ENCODE results near the gene CUX1. TPM values are rescaled to one million over a fixed set of nuclear protein-coding genes. Genes with fewer than 3 reads are reported as not detected.

CUX1 gene
- total and polyA plus RNA-seq, 4 donors, result 40.5 to 138 (median 69.1) TPM

DNA sequence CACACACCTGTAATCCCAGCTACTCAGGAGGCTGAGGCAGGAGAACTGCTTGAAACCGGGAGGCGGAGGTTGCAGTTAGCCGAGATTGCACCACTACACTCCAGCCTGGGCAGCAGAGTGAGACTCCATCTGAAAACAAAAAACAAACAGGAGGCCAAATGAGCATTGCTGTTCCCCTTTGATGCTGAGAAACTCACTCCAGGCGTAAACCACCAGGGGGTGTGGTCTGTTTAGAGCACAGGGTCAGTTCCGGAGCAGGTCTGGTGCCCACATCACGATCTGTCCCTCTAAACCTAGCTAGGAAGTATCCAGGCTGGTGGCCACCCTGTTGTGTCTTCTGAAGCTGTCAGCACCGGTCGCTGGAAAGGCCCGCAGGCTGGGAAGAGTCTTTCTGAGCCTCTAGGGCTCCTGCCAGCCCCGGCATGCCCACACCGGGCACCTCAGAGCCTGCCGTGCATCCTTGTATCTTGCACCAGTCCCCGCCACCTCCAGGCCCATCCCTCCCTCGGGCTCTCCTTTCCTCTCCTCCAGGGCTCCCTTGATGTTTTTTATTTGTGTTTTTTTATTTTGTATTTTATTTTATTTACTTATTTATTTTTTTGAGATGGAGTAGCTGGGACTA, 402.9 kb downstream of the CUX1 start:
- ATAC-seq (ENCODE audit: insufficient read depth, low FRiP score), result no peak

DNA sequence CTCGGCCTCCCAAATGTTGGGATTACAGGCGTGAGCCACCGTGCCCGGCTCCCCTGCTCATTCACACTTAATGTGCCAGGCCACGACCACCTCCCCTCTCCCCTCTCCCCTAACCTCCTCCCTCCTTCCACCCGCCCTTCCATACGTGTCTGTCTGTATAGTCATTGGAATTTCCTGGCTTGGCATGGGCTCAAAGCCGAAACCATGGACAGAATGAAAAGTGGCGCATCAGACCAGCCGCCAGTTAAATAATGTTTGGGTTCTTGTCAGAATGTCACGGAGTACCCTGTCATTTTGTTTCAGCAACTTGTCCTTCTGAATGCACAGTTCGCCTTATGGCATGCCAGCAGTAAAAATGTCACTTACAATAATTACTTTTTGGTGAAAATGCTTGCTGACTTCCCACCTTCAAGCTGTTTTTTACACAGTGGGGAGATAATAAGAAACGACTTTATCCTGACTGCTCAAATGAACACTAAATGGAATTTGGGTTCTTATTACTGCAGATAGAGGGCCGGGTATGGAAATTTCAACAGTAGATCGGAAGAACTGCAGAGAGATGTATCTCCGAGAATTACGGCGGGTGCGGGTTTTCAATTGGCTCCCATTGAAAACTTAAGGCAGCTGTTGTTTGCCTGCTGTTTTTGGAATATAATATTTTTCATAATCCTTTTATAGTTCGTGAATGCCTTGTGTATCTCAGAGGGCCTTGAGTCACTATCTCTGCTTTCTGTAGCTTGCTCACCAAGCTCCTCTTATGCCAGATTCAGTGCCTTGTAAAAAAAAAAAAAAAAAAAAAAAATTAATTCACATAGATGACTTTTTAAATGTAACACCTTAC, 403.8 kb downstream of the CUX1 start:
- H3K27me3 ChIP-seq (ENCODE audit: control insufficient read depth in 3 of 3, insufficient read depth in 3 of 3, low read length in 2 of 3), result no peaks in the 10 kb centered on the region
- no peak overlapping the region for H3K27ac ChIP-seq (ENCODE audit: low read depth in 1 of 2, low read length in 1 of 2)
- DNase-seq (peak; percentile 46 to 57 (median 48)), ATAC-seq (ENCODE audit: insufficient read depth, low FRiP score) (no peak)
- H3K4me3 ChIP-seq, result no peak overlapping the region
- H3K4me1 ChIP-seq (ENCODE audit: control insufficient read depth in 5 of 5, insufficient read depth in 5 of 5, low read length in 5 of 5), result peaks cover 0 to 8% (median 0%) of the 10 kb centered on the region in 5 donors
- no peak overlapping the region for H3K9ac ChIP-seq (ENCODE audit: insufficient read depth in 1 of 2, low read length in 2 of 2)
- WGBS, 2 donors, result 79 to 81% methylated on average over 20 of the region's 20 CpGs
- H3K9me3 ChIP-seq (ENCODE audit: control insufficient read depth in 4 of 4, insufficient read depth in 3 of 4, low read length in 3 of 4), result no peaks in the 10 kb centered on the region
- peaks cover 0 to 7% (median 2%) of the 10 kb centered on the region in 4 donors for H3K36me3 ChIP-seq (ENCODE audit: control insufficient read depth in 4 of 4, insufficient read depth in 4 of 4, low read length in 4 of 4)
- TF ChIP-seq, protein P1, sequence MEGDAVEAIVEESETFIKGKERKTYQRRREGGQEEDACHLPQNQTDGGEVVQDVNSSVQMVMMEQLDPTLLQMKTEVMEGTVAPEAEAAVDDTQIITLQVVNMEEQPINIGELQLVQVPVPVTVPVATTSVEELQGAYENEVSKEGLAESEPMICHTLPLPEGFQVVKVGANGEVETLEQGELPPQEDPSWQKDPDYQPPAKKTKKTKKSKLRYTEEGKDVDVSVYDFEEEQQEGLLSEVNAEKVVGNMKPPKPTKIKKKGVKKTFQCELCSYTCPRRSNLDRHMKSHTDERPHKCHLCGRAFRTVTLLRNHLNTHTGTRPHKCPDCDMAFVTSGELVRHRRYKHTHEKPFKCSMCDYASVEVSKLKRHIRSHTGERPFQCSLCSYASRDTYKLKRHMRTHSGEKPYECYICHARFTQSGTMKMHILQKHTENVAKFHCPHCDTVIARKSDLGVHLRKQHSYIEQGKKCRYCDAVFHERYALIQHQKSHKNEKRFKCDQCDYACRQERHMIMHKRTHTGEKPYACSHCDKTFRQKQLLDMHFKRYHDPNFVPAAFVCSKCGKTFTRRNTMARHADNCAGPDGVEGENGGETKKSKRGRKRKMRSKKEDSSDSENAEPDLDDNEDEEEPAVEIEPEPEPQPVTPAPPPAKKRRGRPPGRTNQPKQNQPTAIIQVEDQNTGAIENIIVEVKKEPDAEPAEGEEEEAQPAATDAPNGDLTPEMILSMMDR (IDR thresholded peaks at IDR 0.05; ENCODE audit: control extremely low read depth, extremely low read depth), result no peak

More for the DNA sequence above, 402.9 kb downstream of the CUX1 start:
- H3K9me3 ChIP-seq (ENCODE audit: control insufficient read depth in 4 of 4, insufficient read depth in 3 of 4, low read length in 3 of 4), result no peaks in the 10 kb centered on the region
- no peaks in the 10 kb centered on the region for H3K27me3 ChIP-seq (ENCODE audit: control insufficient read depth in 3 of 3, insufficient read depth in 3 of 3, low read length in 2 of 3)
- DNase-seq, result peak in 1 of 3 donors; percentile 3
- H3K9ac ChIP-seq (ENCODE audit: insufficient read depth in 1 of 2, low read length in 2 of 2), result no peak overlapping the region
- H3K4me1 ChIP-seq (ENCODE audit: control insufficient read depth in 5 of 5, insufficient read depth in 5 of 5, low read length in 5 of 5), result peaks cover 0 to 8% (median 0%) of the 10 kb centered on the region in 5 donors
- WGBS, 2 donors, result 91 to 92% methylated on average over 14 of the region's 14 CpGs
- H3K36me3 ChIP-seq (ENCODE audit: control insufficient read depth in 4 of 4, insufficient read depth in 4 of 4, low read length in 4 of 4), result peaks cover 0 to 8% (median 2%) of the 10 kb centered on the region in 4 donors
- TF ChIP-seq, protein P1 (IDR thresholded peaks at IDR 0.05; ENCODE audit: control extremely low read depth, extremely low read depth), result no peak
- H3K4me3 ChIP-seq, result no peak overlapping the region
- no peak overlapping the region for H3K27ac ChIP-seq (ENCODE audit: low read depth in 1 of 2, low read length in 1 of 2)

DNA sequence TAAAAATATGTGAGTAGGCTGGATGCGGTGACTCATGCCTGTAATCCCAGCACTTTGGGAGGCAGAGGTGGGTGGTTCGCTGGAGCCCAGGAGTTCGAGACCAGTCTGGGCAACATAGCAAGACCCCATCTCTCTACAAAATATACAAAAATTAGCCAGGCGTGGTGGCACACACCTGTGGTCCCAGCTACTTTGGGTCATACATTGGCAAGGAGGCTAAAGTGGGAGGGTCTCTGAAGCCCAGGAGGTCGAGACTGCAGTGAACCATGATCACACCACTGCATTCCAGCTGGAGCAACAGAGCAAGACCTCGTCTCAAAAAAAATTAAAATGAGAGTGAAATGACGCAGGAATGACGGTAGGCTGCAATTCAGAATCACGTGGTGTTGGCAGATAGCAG, 404.5 kb downstream of the CUX1 start:
- ATAC-seq (ENCODE audit: insufficient read depth, low FRiP score) (no peak), DNase-seq (no peak)
- no peak overlapping the region for H3K9ac ChIP-seq (ENCODE audit: insufficient read depth in 1 of 2, low read length in 2 of 2)
- peaks cover 0 to 2% (median 0%) of the 10 kb centered on the region in 4 donors for H3K36me3 ChIP-seq (ENCODE audit: control insufficient read depth in 4 of 4, insufficient read depth in 4 of 4, low read length in 4 of 4)
- H3K27me3 ChIP-seq (ENCODE audit: control insufficient read depth in 3 of 3, insufficient read depth in 3 of 3, low read length in 2 of 3), result no peaks in the 10 kb centered on the region
- TF ChIP-seq, protein P1 (IDR thresholded peaks at IDR 0.05; ENCODE audit: control extremely low read depth, extremely low read depth), result no peak
- WGBS, 2 donors, result 93 to 94% methylated on average over 9 of the region's 9 CpGs
- peaks cover 0 to 8% (median 0%) of the 10 kb centered on the region in 5 donors for H3K4me1 ChIP-seq (ENCODE audit: control insufficient read depth in 5 of 5, insufficient read depth in 5 of 5, low read length in 5 of 5)
- no peak overlapping the region for H3K27ac ChIP-seq (ENCODE audit: low read depth in 1 of 2, low read length in 1 of 2)
- H3K9me3 ChIP-seq (ENCODE audit: control insufficient read depth in 4 of 4, insufficient read depth in 3 of 4, low read length in 3 of 4), result no peaks in the 10 kb centered on the region
- no peak overlapping the region for H3K4me3 ChIP-seq
